ENCODE results near the gene CFAP73.

CFAP73 gene

GRCh38 chr12:113172185-113172584 is 22.7 kb downstream of the CFAP73 start:
- H3K4me3 ChIP-seq: no peak overlapping the region
- DNase-seq (ENCODE audit: low spot score): no peak
- no peak overlapping the region for H3K27ac ChIP-seq
- TF ChIP-seq CTCF (IDR thresholded peaks at IDR 0.05): no peak

- Histone ChIP-seq H3K27ac (no peak overlapping the region), H3K4me3 (no peak overlapping the region)
- no peak for TF ChIP-seq CTCF (IDR thresholded peaks at IDR 0.05)
- no peak for DNase-seq (ENCODE audit: low spot score)
Measured at GRCh38 chr12:113173081-113173698, 23.7 kb downstream of the CFAP73 start.

- Histone ChIP-seq H3K27ac (no peak overlapping the region), H3K4me3 (no peak overlapping the region)
- DNase-seq (ENCODE audit: low spot score): no peak
- TF ChIP-seq CTCF (IDR thresholded peaks at IDR 0.05): peak; percentile 98
Measured at GRCh38 chr12:113174461-113175384, 25.2 kb downstream of the CFAP73 start.

- DNase-seq (ENCODE audit: low spot score): no peak
- no peak for TF ChIP-seq CTCF (IDR thresholded peaks at IDR 0.05)
- no peak overlapping the region for H3K4me3 ChIP-seq
- no peak overlapping the region for H3K27ac ChIP-seq
Measured at GRCh38 chr12:113179023-113179422, 29.5 kb downstream of the CFAP73 start.

- no peak for DNase-seq (ENCODE audit: low spot score)
- Histone ChIP-seq H3K27ac (no peak overlapping the region), H3K4me3 (no peak overlapping the region)
- no peak for TF ChIP-seq CTCF (IDR thresholded peaks at IDR 0.05)
Measured at GRCh38 chr12:113180333-113180732, 30.8 kb downstream of the CFAP73 start.

- no peak overlapping the region for H3K4me3 ChIP-seq
- TF ChIP-seq CTCF (IDR thresholded peaks at IDR 0.05): no peak
- no peak overlapping the region for H3K27ac ChIP-seq
- DNase-seq (ENCODE audit: low spot score): no peak
Measured at GRCh38 chr12:113181975-113182374, 32.5 kb downstream of the CFAP73 start.

Data from coronary artery (tissue), 2 donors.